ENCODE measurements around the gene LIX1L. TPM values are rescaled to one million over a fixed set of nuclear protein-coding genes. Genes with fewer than 3 reads are reported as not detected.

LIX1L gene
- total and polyA plus RNA-seq, 2 donors (not counting 1 experiment from before 2014, with no cell fraction given): 14.4 to 31.7 TPM

DNA sequence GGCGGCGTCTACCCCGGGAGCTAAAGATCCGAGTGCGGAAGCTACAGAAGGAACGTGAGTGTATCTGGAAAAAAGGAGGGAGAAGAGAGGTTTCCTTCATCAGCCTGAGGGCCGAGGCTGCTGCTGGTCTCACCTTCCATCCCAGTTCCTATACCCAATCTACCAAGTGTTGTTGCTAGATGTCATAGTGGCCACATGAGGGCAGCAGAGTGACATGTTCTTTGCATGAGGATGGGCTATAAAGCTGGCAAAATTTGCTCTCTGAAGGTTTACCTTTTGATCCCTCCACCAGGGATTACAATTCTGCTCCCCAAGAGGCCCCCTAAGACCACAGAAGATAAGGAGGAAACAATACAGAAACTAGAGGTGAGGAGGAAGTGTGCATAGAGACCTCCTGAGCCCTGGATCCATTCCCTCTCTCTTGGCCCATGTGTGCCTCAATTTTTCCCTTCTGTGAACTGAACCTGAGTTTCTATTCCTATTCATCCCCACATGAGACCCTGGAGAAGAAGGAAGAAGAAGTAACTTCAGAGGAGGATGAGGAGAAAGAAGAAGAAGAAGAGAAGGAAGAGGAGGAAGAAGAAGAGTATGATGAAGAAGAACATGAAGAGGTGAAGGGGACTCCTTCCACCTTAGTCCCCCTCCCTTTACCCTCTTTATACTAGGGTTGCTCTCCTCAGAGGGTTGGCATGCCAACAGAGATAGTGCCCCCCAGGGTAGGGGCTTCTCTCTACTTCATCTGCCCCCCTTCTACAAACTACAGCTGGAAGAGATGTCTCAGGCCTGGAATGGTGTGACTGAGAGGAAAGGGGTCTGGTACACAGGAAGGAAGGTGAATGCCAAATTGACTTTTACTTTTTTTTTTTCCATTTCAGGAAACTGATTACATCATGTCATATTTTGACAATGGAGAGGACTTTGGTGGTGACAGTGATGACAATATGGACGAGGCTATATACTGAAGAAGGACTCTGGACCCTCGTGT, 20.0 kb upstream of the LIX1L start:
- POLR2A ChIA-PET: interaction anchor here (0.6 to 4.7 kb wide), 11 partner anchors 13 to 120 kb away, joined by 3 to 131 read pairs (median 7); partner anchors contain the start of genes ANKRD34A, LIX1L, POLR3GL and RBM8A
- H3K27me3 Mint-ChIP-seq: no peaks in the 10 kb centered on the region
- peaks cover 38% of the 10 kb centered on the region for H3K79me2 ChIP-seq (ENCODE audit: control insufficient read depth, insufficient read depth, low read length)
- peak overlapping the region; percentile 75 for H3K4me2 ChIP-seq (replicated peaks; ENCODE audit: low read depth, low read length, poor library complexity, severe bottlenecking)
- H3K36me3 ChIP-seq (replicated peaks in 1 of 2; ENCODE audit: control extremely low read depth in 1 of 2, control insufficient read depth in 1 of 2, extremely low read depth in 1 of 2, insufficient read depth in 2 of 2, low read length in 1 of 2): peaks cover 0 to 7% of the 10 kb centered on the region in 2 experiments
- ATAC-seq (ENCODE audit: low read depth): peak; percentile 37
- intact Hi-C loops (cut with micrococcal nuclease): loop anchor here (1.0 kb wide), 4 partner anchors 30 to 132 kb away; partner anchors contain the start of gene NUDT17
- peak overlapping the region; percentile 59 for H3K9ac ChIP-seq (ENCODE audit: low read length)
- H3K4me3 Mint-ChIP-seq: no peak overlapping the region
- H3K4me3 ChIP-seq (ENCODE audit: control extremely low read depth in 1 of 5, extremely low read depth in 1 of 5, insufficient read depth in 1 of 5, low read depth in 2 of 5, low read length in 4 of 5): peak overlapping the region in 2 of 5 experiments; percentile 15 to 52
- no CpG with 5 or more reads among the region's 9 CpGs for WGBS (ENCODE audit: insufficient coverage)
- H3K9me3 Mint-ChIP-seq (ENCODE audit: insufficient read depth): no peaks in the 10 kb centered on the region
- H3K27me3 ChIP-seq (replicated peaks in 1 of 4; ENCODE audit: control extremely low read depth in 1 of 4, control insufficient read depth in 3 of 4, insufficient read depth in 4 of 4, low read length in 3 of 4): no peaks in the 10 kb centered on the region
- H3K9me3 ChIP-seq (ENCODE audit: control extremely low read depth in 1 of 3, control insufficient read depth in 2 of 3, insufficient read depth in 1 of 3, low read length in 2 of 3): no peaks in the 10 kb centered on the region
- TF ChIP-seq, protein P1, sequence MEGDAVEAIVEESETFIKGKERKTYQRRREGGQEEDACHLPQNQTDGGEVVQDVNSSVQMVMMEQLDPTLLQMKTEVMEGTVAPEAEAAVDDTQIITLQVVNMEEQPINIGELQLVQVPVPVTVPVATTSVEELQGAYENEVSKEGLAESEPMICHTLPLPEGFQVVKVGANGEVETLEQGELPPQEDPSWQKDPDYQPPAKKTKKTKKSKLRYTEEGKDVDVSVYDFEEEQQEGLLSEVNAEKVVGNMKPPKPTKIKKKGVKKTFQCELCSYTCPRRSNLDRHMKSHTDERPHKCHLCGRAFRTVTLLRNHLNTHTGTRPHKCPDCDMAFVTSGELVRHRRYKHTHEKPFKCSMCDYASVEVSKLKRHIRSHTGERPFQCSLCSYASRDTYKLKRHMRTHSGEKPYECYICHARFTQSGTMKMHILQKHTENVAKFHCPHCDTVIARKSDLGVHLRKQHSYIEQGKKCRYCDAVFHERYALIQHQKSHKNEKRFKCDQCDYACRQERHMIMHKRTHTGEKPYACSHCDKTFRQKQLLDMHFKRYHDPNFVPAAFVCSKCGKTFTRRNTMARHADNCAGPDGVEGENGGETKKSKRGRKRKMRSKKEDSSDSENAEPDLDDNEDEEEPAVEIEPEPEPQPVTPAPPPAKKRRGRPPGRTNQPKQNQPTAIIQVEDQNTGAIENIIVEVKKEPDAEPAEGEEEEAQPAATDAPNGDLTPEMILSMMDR (IDR thresholded peaks at IDR 0.05): peak; percentile 80
- TF ChIP-seq EZH2 (IDR thresholded peaks at IDR 0.05; ENCODE audit: borderline replicate concordance, insufficient read depth, low read depth, low read length, poor library complexity, severe bottlenecking): no peak
- peaks cover 57 to 58% of the 10 kb centered on the region in 2 donors for H3K4me1 ChIP-seq (ENCODE audit: control insufficient read depth in 2 of 2, insufficient read depth in 2 of 2, low read length in 2 of 2)
- H3K27ac Mint-ChIP-seq: no peak overlapping the region
- H2AFZ ChIP-seq (ENCODE audit: insufficient read depth, low read depth, low read length, poor library complexity, severe bottlenecking): peak overlapping the region; percentile 60
- peak; percentile 88 for DNase-seq
- peak overlapping the region; percentile 96 to 97 for H3K27ac ChIP-seq (ENCODE audit: low read length in 2 of 2)
- H3K4me1 Mint-ChIP-seq: peaks cover 17% of the 10 kb centered on the region
- CTCF ChIA-PET: interaction anchor here (0.6 to 9.5 kb wide), 25 partner anchors 8 to 132 kb away, joined by 3 to 361 read pairs (median 7); partner anchors contain the start of genes ANKRD34A, HJV, LIX1L and NUDT17
- no peaks in the 10 kb centered on the region for H4K20me1 ChIP-seq (ENCODE audit: control insufficient read depth, insufficient read depth, low read length, poor library complexity, severe bottlenecking)
